Right kidney (tissue), 1 donor: ENCODE data around the gene ROR1.
A peak's percentile ranks its signal among the peaks of the same experiment; 100 is the strongest.
"Not testable (repeated sequence)": the region's sequence is repeated elsewhere in the genome, so short reads cannot be mapped to it uniquely, and the experiment has no call there.

Experiments
- DNase-seq: peaks from one replicate; pipeline ENCODE4 v3.0.0-alpha.2; 2016

Gene ROR1

DNA sequence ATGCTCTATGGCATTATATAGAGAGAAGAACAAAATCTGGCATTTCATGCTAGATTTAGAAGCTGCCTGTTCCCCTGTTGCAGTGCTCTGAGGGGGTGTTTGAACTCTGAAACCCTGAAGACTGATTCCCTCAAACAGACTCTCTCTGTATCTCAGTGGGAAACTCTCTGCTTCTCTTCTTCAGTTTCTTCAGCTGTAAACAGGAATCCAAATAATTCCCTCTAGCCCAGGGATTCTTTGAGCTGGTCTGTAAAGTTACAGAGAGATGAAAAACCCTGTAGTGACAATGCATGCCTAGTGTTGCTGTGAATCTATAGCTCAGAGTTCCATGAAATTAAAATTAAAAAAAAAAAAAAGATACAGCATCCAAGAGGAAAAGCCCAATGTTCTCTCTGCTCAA lies 17.0 kb upstream of the ROR1 start:
- DNase-seq: no peak

DNA sequence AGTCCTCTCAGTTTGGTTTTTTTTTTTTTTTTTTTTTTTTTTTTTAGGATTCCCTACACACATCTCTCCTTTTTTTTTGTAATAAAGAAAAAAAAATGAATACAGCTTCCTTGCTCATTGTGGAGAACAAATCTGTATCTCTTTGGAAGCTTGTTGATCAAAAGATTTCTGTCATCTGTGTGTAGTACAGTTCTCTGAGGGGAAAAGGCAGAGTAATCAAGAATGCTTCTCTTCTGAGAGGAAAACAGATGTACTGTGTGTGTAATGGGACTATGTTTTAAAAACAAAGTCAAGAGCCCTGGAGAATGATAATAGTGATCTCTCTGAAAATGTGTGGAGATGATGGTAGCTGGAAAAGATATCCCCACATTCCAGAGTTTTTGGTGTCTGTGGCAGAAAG lies 16.5 kb upstream of the ROR1 start:
- DNase-seq: no peak

DNA sequence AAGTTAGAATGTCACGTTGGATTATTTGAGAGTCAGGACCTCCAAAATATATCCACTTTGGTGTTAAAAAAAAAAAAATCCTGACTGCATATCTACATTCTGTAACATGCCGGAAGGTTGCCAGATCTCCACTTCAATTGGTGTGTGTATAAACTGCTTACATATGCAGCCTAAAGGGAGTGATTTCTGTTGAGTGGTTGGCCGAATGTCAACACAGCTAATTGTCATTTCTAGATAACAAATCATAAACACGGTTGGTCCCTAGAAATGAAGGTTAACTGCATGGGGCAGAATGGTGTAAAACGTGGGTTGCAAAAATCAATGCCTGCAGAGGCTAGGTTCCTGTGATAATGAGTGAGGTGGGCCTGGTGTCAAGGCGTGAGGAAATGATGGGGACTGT lies 15.0 kb upstream of the ROR1 start:
- no peak for DNase-seq

DNA sequence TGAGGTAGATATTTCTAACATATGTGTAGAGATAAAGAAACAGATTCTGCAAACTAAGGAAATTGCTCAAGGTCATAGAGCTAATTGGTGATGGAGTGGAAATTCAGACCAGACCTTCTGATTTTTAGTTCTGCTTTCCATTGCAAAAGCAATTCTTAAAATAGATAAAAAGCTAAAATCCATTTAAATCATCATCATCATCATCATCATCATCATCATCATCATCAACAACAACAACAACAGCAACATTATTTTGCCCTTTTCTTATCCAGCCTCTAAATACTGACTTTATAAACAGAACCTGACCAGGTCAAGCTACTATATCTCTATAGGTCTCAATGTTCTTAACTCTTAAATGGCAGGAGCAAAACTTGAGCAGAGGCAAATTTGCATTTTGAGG lies 14.0 kb upstream of the ROR1 start:
- DNase-seq: no peak

DNA sequence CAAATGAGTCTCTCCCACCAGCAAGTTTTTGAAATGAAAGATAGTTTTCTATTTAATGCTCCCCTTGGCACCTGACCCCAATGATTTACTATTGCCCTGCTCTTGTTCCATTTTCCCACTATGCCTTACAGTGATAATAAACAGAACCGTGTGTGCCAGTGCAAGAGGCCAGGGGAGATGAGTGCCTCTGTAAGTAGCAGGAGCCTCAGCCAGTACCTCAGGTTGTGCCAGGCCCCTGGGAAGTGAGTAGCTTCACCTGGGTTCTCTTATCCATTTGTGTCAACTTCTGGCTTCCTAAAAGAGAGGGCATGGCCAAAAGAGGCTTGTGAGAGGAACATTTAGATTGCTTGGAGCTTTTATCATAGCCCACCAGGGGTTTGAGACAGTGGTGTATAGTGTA lies 3.4 kb upstream of the ROR1 start:
- no peak for DNase-seq

DNA sequence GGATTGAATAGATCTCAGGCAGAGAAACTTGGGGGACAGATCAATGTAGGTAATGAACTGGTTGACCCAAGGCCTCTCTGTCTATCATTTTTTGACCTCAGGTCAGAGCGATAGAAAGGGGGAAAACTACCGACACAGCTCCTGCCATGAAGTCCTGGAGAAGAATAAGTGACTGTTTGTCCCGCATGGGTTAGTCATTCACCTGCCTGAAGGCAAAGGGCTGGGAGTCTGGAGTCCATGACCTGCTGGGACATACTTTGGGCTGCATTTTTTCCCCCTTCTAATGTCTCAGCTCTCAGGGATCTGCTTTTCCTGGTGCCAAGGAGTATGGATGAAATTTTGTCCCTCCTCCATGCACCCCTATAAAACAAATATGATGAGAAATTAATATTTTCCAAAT lies 1.6 kb upstream of the ROR1 start:
- no peak for DNase-seq

DNA sequence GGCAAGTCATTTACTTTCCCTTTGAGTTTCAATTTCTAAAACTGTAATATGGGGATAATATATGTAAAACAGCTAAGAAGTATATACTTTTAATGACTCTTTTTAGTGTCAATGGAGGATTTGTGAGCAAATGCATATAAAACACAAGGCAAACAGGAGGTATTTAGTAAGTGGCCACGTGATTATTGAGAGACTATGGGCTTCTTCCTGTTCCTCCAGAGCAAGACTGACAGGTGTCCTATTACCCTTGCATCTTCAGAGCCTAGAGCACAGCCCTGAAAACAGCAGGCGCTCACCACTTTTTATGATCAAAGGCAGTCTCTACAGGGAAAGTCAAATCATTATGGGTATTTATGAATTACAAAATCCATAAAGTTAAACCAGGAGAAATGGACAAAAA lies 941 bp upstream of the ROR1 start:
- no peak for DNase-seq

DNA sequence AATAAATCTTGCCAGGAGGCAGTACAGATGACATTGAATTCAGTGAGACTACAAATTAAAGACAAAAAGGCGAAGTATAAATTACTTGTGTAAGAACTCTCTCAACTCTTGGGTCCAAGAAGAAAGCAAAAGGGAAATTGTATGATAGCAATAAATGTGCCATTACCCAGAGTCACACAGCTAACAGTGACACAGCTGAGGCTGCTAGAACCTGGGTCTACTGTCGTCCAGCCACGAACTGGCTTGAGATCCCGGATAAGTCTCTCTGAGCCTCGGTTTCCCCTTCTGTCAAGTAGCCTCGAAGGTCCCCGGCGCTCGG lies 362 bp upstream of the ROR1 start:
- no peak for DNase-seq

DNA sequence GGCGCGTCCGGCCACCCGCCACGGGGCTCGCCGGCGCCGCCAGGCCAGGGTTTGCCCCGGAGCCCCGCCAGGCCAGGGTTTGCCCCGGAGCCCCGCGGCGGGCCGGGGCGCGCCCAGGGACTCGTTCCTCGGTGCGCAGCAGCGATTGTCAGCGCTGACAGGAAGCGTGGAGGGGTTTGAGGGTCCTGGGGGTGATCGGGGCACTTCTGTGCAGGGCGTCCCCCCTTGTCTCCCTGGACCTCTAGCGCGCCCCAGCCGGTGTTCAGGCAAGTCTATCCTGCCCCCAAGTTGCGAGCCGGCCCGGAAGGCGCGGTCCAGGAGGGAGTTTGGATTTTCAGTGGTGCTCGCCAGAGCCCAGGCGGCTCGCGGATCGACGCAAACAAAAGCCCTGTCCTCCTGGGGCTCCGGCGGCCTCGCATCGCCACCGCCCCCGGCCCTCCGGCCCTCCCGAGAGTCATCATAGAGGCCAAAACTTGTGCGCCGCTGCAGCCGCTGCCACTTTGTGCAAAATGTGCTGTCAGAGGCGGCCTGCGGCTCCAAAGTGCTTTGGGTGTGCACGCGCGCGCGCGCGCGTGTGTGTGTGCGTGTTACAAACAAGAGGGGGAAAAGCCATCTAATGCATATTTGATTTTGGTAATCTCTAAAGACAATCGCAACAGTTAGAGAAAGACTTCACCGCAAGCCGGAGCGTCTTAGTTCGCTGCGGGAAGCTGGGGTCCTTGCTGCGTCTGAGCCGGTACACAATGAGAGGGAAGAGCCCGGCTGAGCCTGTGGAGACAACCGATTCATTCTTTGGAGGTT lies 1.0 kb downstream of the ROR1 start:
- DNase-seq: peak; percentile 90

DNA sequence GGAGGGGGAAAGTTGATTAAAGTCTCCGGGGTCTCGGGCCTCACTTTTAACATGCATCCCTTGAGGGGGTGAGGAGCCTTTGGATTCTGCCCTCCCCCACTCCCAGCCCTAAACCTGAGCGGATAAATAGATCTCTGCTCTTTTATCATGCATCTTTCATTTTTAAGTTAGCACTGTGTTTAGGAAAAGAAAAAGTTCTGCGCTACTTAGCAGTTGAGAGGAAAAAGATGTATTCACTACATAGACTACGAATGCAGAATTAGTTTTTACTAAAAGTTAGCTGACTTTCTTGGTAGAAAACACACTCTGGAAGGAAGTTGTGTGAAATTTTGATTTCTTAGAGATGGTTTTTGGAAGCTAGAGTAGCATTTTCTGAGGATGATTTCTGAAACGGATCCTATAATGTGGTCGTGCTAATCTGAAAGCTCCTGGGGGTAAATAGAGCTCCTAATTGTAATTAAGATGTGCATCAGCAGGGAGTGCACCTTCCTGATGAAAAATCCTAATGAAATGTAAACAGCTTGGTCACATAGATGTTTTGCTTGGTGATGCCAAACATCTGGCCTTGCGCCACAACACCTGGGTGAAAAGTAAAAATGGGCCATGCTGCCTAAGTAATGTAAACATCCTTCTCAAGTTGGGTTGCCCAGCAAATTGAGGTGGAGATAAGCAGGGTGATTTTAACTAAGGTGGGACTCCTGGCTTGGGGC lies 1.8 kb downstream of the ROR1 start:
- no peak for DNase-seq

DNA sequence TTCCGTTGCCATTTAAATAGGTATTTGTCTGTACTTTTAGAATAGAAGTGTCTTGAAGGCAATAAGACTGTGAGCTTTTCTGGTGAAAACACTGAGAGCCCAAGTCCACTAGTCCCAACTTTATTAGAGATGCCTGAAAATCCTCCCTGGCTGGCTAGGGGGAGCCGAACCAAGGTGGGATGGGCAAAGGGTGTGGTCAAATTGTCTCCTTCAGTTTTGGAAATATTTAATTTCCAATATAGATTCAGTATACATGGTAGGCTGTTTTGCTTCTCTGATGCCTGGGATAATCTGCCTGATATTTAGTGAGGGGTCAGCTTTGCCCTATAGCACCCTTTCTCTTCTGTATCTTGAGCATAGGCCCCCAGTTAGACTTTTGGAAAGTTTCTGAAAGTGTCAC lies 3.5 kb downstream of the ROR1 start:
- DNase-seq: no peak

DNA sequence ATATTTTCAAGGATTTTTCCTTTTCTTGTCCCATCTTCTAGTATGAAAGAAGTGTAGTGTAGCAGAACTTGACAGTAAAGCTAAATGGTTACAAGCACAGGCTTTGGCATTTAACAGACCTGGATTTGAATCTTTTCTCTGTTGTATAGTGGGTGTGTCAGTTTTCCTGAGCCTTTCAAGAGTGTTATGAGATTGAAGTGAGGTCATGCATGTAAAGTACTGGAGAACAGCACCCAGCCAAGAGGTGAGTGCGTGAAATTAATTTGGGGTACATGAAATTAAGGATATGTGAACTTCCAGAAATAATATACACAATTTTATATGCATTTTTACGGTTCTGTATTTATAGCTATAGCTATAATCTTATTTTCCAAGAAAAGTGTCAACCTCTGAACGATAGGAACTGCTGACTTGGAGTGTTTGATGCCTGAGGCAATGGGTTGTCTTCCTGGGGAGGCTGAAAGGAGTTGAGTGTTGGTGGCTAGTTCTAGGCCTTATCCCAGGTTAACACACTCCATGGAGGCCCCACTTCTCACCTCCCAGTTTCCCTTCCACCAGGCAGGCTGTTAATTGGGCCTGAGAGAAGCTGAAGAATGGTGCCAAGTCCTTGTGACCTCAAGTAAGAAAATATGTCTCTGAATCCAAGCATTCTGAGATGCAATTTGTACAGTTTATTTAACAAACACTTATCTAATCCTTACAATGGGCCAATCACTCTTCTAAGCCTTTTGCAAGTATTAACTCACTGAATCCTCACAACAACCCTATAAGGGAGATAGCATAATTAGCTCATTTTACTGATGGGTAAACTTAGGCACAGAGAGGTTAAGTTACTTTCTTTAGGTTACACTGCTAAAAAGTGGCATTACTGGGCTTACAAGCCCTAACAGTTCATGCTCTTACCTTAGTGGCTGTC lies 4.4 kb downstream of the ROR1 start:
- no peak for DNase-seq

DNA sequence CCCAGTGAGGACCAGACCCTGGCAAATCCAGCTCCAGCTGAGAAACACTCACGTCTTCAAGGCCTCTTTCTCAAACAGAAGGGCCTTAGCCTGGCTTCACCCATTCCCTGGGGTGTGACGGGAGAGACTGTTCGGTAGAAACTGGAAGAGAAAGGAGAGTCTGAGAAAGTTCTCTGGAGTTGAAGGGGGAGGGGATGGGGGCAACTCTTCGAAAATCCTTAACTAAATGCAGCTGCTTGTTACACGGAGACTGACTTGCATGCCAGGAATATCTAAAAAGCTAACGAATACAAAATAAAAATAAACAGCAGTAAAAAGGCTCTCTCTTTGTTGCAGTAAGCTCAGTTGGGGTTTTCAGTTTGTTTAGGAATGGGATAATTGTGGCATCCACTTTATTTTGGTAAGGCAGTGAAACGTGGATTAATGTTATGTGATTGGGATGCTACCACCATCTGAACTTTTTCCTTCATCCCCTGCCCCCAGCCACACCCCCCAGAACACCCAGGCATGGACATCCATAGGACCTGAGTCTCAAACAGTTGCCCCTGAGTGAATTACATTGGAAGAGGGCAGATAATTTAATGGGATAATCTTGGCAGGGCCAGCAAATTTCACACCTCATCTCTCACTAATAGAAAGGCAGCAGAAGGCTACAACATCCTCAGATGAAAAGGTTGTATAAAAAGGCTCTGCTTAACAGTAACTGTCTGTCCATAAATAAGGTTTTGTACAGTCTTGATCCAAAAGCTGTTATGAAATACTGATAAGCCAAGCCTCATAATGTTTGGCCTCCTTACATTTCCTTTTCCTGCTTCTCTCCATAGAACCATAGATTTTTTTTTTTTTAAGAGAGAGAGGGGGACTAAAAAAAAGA lies 5.8 kb downstream of the ROR1 start:
- DNase-seq: no peak

DNA sequence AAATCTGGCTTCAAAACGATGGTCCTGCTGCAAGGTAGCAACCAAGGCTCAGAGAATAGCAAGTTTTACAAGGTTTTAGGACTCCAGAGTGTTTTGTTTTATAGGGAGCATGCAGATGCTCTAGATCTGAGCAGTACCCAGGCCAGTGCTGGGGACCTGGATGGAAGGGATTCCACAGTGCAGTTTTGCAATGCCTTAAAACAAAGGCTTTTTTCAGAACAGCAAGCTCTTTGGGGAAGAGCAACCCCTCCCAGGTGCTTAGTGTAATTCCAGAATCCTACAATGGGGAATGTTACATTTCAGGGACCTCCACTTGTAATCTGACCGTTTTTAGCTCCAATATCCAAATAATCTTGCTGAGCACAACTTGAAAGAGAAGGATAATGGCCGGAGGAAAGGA lies 6.7 kb downstream of the ROR1 start:
- DNase-seq: no peak

DNA sequence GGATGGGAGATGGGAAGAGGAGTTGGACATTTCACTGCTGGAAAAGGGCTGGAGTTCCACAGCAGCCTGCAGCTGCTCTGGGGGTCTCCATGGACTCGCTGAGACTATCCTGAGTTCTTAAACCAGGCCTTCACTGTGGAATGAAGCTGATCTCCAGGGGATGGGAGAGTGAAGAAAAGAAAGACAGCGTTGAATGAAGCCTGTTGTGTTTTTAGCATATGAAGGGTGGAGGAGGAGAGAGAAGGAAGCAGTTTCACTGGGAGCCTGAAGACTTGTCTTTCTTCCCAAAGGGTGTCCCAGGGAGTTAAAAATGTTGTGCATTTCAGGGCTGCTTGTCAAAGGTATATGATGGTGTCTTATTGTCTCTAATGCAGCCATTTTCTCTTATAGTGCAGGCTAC lies 9.2 kb downstream of the ROR1 start:
- DNase-seq: no peak

DNA sequence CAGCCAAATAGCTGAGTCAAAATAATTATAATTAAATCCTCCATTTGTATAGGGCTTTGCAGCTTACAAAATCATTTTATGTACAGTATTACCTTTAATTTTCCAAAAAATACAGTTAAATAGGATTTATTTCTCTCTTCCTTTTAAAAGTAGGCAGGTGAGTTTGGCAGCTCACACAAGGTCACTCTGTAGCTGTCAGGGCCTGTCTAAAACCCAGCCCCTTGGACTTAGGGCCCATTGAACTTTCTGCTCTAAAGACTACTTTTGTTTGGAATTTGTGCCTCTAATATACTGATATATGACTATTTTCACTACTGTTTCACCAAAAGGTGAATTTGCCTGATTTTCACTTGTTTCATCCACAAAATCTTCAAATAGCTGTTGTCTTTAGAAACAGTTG lies 10.3 kb downstream of the ROR1 start:
- no peak for DNase-seq

DNA sequence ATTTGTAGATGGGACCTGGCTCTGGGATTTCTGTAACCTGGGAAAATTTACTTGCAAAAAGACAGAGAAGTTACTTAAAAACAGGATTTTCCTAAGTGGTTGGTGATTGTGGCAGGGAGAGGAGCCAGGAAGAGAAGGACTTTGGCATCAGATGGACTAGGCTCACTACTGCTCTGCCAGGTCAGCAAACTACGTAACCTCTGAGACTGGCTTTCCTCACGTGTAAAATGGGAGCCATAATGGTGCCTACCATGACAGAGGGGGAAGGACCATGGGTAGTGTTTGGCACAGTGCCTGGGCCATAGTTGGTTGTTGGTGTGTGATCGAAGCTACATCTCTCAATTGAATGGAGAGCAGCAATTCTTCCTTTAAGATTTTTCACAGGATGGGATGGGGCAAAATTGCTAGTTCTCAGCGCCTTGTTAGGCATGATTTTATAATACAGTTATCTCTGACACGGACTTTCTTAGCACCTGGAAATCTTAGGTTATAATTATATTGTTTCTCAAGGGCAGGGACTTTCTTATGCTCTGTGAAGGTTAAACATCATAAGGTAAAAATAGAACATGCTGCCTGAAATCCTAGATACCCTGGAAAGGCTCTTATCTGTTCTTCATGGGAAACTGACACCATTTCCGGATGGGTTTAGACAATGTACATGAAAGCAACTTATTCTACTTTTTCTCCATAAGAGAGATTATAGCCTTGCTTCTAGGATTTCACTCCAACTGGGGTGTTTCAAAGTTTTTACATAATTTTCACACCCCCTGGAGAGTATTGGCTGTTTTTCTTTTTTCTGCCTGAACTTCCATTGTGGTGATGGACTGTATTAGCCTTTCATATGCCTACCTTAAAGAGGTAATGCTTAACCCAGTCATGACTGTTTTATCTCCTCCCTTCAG lies 10.9 kb downstream of the ROR1 start:
- no peak for DNase-seq

DNA sequence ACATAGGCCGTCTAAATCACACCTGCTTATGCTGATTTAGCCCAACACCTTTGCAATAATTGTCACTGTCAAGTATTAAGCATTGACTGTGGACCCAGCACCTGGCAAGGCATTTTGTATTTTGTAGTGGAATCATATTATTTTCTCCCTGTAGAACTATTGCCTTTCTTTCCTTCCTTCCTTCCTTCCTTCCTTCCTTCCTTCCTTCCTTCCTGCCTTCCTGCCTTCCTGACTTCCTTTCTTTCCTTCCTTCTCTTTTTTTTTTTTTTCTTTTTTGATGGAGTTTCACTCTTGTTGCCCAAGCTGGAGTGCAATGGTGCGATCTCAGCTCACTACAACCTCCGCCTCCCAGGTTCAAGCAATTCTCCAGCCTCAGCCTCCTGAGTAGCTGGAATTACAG lies 13.5 kb downstream of the ROR1 start:
- DNase-seq: not testable (repeated sequence)

DNA sequence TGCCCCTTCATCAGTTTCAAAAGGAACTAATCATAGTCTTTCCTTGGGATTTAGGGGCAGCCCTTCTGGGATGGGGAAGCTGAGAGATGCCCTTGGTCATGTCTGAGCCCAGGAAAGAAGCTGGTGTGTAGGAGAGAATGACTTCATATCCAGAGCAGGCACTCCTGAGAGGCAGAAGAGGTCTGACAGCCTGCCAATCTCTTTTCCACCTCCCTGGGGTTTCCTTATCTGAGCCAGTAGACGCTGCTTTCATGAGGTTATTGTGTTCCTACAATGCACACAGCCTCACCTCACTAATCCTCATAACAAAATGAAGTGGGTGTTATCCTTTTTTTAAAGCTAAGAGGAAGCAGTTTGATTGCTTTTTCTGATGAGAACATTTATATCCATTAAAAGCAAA lies 14.1 kb downstream of the ROR1 start:
- no peak for DNase-seq

DNA sequence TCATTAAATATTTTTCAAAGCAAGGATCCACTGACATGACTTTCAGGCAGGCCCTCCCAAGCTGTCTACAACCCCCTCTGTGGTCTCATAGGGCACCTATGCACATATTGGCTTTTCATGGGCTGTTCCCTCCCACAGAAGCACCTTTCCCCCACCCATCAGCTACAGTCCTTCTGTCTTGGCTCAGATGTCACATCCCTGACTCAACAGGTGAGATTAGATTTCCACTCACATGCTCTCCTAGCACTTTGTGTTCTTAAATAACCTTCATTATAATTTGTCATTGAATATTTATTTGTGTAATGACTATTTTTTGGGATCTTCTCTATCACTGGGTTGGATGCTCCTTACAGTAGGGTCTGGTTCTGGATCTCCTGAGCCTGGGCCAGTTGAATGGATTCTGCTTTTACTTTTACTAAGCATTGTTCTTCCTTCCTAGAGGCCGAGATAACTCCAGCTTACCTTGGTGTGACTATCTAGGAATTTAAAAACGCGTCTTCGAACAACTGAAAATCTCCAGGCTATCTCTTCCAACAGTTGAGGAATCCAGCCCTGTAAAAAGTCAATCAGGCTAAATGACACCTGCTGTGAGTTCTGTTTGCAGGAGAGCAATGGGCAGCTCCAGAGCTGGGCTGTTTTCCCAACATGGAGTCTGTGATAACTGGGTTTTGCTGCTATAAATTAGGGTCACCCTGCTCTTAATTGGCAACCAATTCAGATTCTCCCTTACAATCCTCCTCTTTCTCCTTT lies 16.2 kb downstream of the ROR1 start:
- DNase-seq: no peak
